Hematopoietic multipotent progenitor cell treated with erythropoietin and hydrocortisone succinate and interleukin-3 and kit ligand, for 8 days (in vitro differentiated cells): Measurements from ENCODE around the gene SUPT6H.
A peak's percentile ranks its signal among the peaks of the same experiment; 100 is the strongest.

Source experiments
- DNase-seq: peaks from one replicate; pipeline ENCODE4 v3.0.0-alpha.2; 2015

Gene SUPT6H

GRCh38 chr17:28661635-28662526, at the start of gene SUPT6H, which contains the start of gene SDF2:
Gene SUPT6H, plus strand, starts transcription at chr17:28662205. Its CDS starts 11,197 bp downstream, at chr17:28673402.
Gene SDF2, minus strand, starts transcription at chr17:28661906. Its CDS starts 30 bp downstream, at chr17:28661876.
- DNase-seq = peak; percentile 96

GRCh38 chr17:28612531-28612930, 49.5 kb upstream of the SUPT6H start:
- DNase-seq = no peak

GRCh38 chr17:28612936-28613872, 48.8 kb upstream of the SUPT6H start:
- DNase-seq = peak; percentile 50

- DNase-seq = no peak
Observed at GRCh38 chr17:28613931-28614381, 48.0 kb upstream of the SUPT6H start, which contains the start of gene RSKR. Gene RSKR, minus strand, starts transcription at chr17:28614185. Its CDS starts 24 bp downstream, at chr17:28614161.

- DNase-seq = no peak
Observed at GRCh38 chr17:28615260-28615940, 46.6 kb upstream of the SUPT6H start.

GRCh38 chr17:28616281-28616680, 45.7 kb upstream of the SUPT6H start:
- DNase-seq = no peak

GRCh38 chr17:28618464-28618863, 43.5 kb upstream of the SUPT6H start:
- DNase-seq = no peak

GRCh38 chr17:28620010-28620409, 42.0 kb upstream of the SUPT6H start:
- DNase-seq = no peak

- no peak for DNase-seq
Observed at GRCh38 chr17:28622186-28622585, 39.8 kb upstream of the SUPT6H start.

GRCh38 chr17:28623696-28624095, 38.3 kb upstream of the SUPT6H start:
- no peak for DNase-seq

- no peak for DNase-seq
Observed at GRCh38 chr17:28624148-28624547, 37.9 kb upstream of the SUPT6H start.

- no peak for DNase-seq
Observed at GRCh38 chr17:28626818-28627217, 35.2 kb upstream of the SUPT6H start.

GRCh38 chr17:28634206-28634865, 27.7 kb upstream of the SUPT6H start:
- no peak for DNase-seq

- DNase-seq = no peak
Observed at GRCh38 chr17:28635506-28635905, 26.5 kb upstream of the SUPT6H start.

- DNase-seq = no peak
Observed at GRCh38 chr17:28641579-28641978, 20.4 kb upstream of the SUPT6H start.

GRCh38 chr17:28643983-28644786, 17.8 kb upstream of the SUPT6H start:
- peak; percentile 76 for DNase-seq

GRCh38 chr17:28644787-28645575, 17.0 kb upstream of the SUPT6H start, which contains the start of gene BLTP2:
Gene BLTP2, minus strand, starts transcription at chr17:28645158. Its CDS starts 102 bp downstream, at chr17:28645056.
- DNase-seq = peak; percentile 94

GRCh38 chr17:28645576-28645939, 16.4 kb upstream of the SUPT6H start:
- DNase-seq = no peak

- no peak for DNase-seq
Observed at GRCh38 chr17:28646039-28646754, 15.8 kb upstream of the SUPT6H start.

GRCh38 chr17:28648698-28649097, 13.3 kb upstream of the SUPT6H start:
- DNase-seq = no peak
